DMS79 (cell line): ENCODE measurements around the gene ZNF133.
"Not testable (repeated sequence)": the region's sequence is repeated elsewhere in the genome, so short reads cannot be mapped to it uniquely, and the experiment has no call there.

Source experiments
- DNase-seq: peaks from one replicate; lab custom pipeline; 2025; lab: John Stamatoyannopoulos, UW

Gene ZNF133

GRCh38 chr20:18284805-18285533 lies 3.4 kb upstream of the ZNF133 start:
- no peak for DNase-seq

- no peak for DNase-seq
These were observed 797 bp upstream of the ZNF133 start for GRCh38 chr20:18287546-18287914.

- DNase-seq, result peak; percentile 4
These were observed 481 bp downstream of the ZNF133 start for GRCh38 chr20:18288749-18289267.

GRCh38 chr20:18289306-18289705 lies 979 bp downstream of the ZNF133 start:
- no peak for DNase-seq

- DNase-seq, result no peak
These were observed 11.0 kb downstream of the ZNF133 start for GRCh38 chr20:18299364-18299763.

- DNase-seq, result no peak
These were observed 16.3 kb downstream of the ZNF133 start for GRCh38 chr20:18304618-18305017.

GRCh38 chr20:18307301-18307700 lies 19.0 kb downstream of the ZNF133 start:
- no peak for DNase-seq

GRCh38 chr20:18310051-18310450 lies 21.7 kb downstream of the ZNF133 start:
- DNase-seq, result no peak

GRCh38 chr20:18310592-18310991 lies 22.3 kb downstream of the ZNF133 start:
- DNase-seq, result no peak

GRCh38 chr20:18312723-18313122 lies 24.4 kb downstream of the ZNF133 start:
- no peak for DNase-seq

GRCh38 chr20:18313411-18313810 lies 25.1 kb downstream of the ZNF133 start:
- no peak for DNase-seq

- no peak for DNase-seq
These were observed 26.6 kb downstream of the ZNF133 start for GRCh38 chr20:18314786-18315406.

- DNase-seq, result no peak
These were observed 27.8 kb downstream of the ZNF133 start for GRCh38 chr20:18316166-18316565.

- no peak for DNase-seq
These were observed 33.0 kb downstream of the ZNF133 start for GRCh38 chr20:18321316-18321715.

GRCh38 chr20:18321976-18322950 lies 33.9 kb downstream of the ZNF133 start:
- no peak for DNase-seq

- DNase-seq, result no peak
These were observed 35.4 kb downstream of the ZNF133 start for GRCh38 chr20:18323705-18324104.

- no peak for DNase-seq
These were observed 36.3 kb downstream of the ZNF133 start for GRCh38 chr20:18324596-18325089.

GRCh38 chr20:18326990-18327389 lies 38.7 kb downstream of the ZNF133 start:
- DNase-seq, result no peak

- no peak for DNase-seq
These were observed 43.4 kb downstream of the ZNF133 start for GRCh38 chr20:18331694-18332093.

- not testable (repeated sequence) for DNase-seq
These were observed 61.4 kb downstream of the ZNF133 start for GRCh38 chr20:18349749-18350148.

- no peak for DNase-seq
These were observed 71.5 kb downstream of the ZNF133 start for GRCh38 chr20:18359854-18360253.

- no peak for DNase-seq
These were observed 72.3 kb downstream of the ZNF133 start for GRCh38 chr20:18360635-18361034.
